H7 (cell line): ENCODE data around the gene HEBP1. TPM values are rescaled to one million over a fixed set of nuclear protein-coding genes. Genes with fewer than 3 reads are reported as not detected.

Source experiments
- DNase-seq: peaks from one replicate; pipeline ENCODE4 v3.0.0; 2012
- H3K27me3 ChIP-seq: 2 replicates; pipeline ENCODE4 v1.6.0; 2011; ENCODE audit warnings: mild to moderate bottlenecking, low read length; ENCODE audit not compliant: control insufficient read depth, insufficient read depth
- H3K36me3 ChIP-seq: replicated peaks from 2 replicates; pipeline ENCODE4 v1.5.1; 2011; ENCODE audit warnings: low read length; ENCODE audit not compliant: control insufficient read depth, insufficient read depth
- H3K4me3 ChIP-seq: 2 replicates; pipeline ENCODE4 v1.5.1; 2011; ENCODE audit warnings: low read depth, mild to moderate bottlenecking, control low read depth, low read length, moderate library complexity; ENCODE audit not compliant: insufficient read depth
- total RNA-seq: library from RNA; depleted of rRNA; stranded (reverse); fragments of >200 nt; shearing (Covaris generic); gene quantifications from 2 replicates; pipeline ENCODE4 v1.2.3, GENCODE V29; 2014

HEBP1 gene
- total RNA-seq, 1 experiment from 2014 or later = 5.0 TPM

DNA sequence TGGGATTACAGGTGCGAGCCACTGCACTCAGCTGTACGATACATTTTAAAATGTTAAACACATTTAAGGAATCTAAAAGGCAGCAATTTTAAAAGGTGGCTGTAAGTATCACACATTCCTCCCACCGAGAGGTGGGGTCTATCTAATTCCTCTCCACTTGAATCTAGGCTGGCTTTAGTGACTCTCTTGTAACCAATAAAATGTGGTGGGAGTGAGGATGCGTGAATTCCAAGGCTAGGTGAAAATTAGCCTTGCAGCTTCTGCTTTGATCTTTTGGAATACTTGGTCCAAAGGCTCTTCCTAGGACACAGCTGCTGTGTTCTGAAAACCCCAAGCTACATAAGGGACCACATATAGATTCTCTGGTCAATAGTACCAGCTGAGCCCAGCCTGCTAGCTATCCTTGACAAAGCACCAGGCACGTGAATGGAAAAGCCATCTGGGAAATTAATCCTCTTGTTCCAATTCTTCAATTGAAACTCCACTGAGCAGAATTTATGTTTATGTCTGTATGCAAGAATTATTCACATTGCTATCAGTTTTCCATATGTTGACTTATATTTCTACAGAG is 39.3 kb downstream of the HEBP1 start:
- no peak for DNase-seq
- no peaks in the 10 kb centered on the region for H3K27me3 ChIP-seq
- no peak overlapping the region for H3K4me3 ChIP-seq
- no peaks in the 10 kb centered on the region for H3K36me3 ChIP-seq

DNA sequence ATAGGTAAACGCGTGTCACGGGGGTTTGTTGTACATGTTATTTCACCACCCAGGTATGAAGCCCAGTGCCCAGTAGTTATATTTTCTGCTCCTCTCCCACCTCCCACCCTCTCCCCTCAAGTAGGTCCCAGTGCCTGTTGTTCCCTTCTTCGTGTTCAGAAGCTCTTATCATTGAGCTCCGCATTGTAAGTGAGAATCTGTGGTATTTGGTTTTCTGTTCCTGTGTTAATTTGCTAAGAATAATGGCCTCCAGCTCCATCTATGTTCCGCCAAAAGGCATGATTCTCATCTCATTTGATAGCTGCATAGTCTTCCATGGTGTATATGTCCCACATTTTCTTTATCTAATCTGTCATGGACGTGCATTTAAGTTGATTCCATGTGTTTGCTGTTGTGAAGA is 41.2 kb downstream of the HEBP1 start:
- no peaks in the 10 kb centered on the region for H3K27me3 ChIP-seq

DNA sequence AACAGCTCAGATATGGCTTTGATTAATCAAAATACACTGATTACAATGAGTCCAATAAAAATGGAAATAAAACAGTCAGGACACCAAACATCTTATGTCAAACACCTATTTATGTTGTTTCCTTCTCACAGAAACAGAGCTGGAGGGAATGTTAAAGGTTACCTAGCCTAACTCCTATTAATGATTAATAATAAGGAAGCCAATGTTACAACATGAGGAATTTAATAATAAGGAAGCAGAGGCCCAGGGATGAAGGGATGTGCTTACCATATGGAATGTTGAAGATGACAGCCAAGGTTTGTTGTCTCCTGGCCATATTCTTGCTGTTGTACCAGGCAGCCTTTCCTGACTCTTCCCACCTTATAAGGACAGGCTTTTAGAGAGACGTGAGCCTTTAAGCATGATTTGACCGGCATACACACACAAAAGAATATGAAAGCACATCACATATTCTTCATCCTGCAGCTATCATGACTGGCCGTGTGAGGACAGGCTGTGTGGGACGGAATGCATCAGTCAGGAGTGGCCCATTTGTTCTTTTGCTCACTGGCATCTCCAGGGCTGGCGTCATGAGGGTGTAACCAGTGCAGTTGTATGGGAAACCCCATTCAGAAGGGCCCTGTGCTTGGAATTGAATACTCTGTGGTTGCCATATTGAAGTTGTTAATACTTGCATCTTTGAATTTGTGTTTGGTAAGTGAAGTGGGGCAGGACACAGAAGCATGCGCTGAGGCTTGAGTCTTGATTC is 45.0 kb downstream of the HEBP1 start:
- H3K4me3 ChIP-seq = no peak overlapping the region
- no peaks in the 10 kb centered on the region for H3K27me3 ChIP-seq
- no peak for DNase-seq
- no peaks in the 10 kb centered on the region for H3K36me3 ChIP-seq

More for the DNA sequence above, 41.2 kb downstream of the HEBP1 start:
- no peak for DNase-seq
- no peaks in the 10 kb centered on the region for H3K36me3 ChIP-seq
- H3K4me3 ChIP-seq = no peak overlapping the region

DNA sequence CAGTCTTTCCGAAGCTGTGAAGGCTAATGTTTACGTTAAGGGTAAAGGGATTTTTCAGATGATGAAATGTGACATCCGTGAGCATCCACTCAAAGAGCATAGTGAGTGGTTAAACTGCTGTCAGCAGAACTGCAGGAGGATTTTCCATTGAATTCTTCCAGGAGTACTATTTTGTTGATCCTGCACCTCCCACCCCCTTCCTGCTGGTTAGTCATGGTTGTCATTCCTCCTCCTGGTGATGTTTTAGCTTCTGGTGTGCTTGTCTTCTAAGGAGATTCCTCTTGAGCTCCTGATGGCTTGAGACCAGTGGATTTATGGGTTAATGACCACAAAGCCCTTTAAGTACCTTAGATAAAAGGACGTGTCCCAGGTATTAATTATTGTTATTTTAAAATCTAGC is 45.7 kb downstream of the HEBP1 start:
- no peak overlapping the region for H3K4me3 ChIP-seq
- H3K27me3 ChIP-seq = no peaks in the 10 kb centered on the region
- no peak for DNase-seq
- no peaks in the 10 kb centered on the region for H3K36me3 ChIP-seq

DNA sequence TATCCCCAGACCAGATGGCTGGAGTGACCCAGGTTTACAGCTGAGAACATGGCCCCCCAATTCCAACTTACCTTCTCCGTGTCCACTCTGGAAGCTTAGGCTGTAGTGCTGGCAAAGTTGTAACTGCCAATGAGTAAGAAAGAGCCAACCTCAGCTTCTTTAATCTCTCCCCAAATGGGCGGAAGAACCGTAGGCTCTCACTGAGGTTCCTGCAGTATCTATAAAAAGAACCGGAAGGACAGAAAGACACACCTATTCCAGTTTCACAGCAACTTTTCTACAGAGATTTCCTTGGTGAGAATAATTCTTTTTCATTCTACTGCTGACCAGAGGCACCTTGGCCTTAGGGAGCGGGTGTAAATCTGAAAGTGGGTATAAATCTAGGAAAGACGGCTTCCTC is 48.0 kb downstream of the HEBP1 start, which contains the start of gene GPRC5D:
Gene GPRC5D, minus strand, starts transcription at position 135 of the 400 bp plus-strand sequence. CDS start 1,786 bp downstream, outside the sequence.
- H3K36me3 ChIP-seq = no peaks in the 10 kb centered on the region
- DNase-seq = no peak
- H3K27me3 ChIP-seq = no peaks in the 10 kb centered on the region
- H3K4me3 ChIP-seq = no peak within 1 kb of the TSS

DNA sequence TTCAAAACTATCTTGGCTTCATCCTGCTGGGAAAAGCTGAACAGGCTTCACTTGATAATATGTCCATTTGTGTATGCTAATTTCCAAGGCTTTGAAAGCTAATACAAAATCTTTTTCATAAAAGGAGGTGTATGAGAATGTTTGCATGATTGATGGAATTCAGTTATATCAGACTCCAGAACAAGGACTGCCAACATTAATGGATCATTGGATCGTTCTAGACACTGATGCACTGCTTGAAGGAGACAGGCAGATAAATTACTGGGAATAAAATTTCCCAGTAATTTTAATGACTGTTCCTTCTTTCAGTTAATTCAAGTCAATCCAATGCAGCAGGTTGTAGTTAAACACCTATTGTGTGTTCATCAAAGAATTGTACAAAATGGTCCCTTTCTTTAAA is 48.6 kb downstream of the HEBP1 start:
- Histone ChIP-seq H3K36me3 (no peaks in the 10 kb centered on the region), H3K27me3 (no peaks in the 10 kb centered on the region), H3K4me3 (no peak overlapping the region)
- no peak for DNase-seq

DNA sequence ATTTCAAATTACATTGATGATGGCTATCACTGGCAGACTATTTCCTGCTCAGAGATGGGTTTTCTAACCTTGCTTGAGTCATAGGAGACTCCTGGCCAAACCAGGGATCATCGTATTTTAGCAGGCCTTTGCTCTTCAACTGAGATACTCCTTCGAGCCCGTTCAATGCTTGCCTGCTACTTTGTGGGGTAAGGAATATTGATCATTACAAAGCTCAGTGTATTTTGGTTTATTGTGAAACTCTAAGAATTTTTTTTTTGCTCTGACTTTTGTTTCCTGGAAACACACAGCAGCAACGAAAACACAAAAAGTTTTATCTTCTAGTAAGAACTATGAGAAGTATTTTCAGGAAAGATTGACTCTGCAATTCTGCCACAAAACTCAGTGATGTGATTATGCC is 52.2 kb downstream of the HEBP1 start:
- Histone ChIP-seq H3K4me3 (no peak overlapping the region), H3K27me3 (no peaks in the 10 kb centered on the region)
- no peak for DNase-seq

DNA sequence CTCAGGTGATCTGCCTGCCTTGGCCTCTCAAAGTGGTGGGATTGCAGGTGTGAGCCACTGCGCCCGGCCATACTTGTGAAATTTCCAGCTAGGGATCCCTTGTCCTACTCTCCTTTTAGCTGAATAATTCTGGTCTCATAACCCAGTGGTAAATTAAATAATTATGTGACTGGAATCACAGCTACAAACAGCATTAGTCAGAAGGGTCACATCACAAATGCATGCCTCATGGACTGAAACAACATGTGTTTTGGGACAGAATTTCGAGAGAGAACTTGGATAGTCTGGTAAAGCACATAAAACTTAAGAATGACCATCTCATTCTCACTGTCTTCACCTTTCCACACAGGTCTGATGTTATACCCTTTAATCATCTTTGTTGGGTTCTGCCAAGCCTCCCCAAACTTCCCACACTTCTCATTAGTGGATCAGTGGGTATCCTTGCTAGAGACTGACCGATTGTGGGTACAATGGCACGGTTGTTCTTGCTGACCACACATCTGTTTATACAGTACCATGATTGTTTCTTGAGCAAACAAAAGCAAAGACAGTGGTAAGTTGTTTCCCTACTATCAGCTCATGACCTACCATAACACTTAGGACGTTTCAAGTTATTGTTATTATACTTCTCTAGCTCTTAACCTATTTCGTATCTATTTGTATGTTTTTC is 53.2 kb downstream of the HEBP1 start:
- no peaks in the 10 kb centered on the region for H3K27me3 ChIP-seq
- no peaks in the 10 kb centered on the region for H3K36me3 ChIP-seq
- no peak overlapping the region for H3K4me3 ChIP-seq
- DNase-seq = no peak

More for the DNA sequence above, 52.2 kb downstream of the HEBP1 start:
- no peaks in the 10 kb centered on the region for H3K36me3 ChIP-seq

DNA sequence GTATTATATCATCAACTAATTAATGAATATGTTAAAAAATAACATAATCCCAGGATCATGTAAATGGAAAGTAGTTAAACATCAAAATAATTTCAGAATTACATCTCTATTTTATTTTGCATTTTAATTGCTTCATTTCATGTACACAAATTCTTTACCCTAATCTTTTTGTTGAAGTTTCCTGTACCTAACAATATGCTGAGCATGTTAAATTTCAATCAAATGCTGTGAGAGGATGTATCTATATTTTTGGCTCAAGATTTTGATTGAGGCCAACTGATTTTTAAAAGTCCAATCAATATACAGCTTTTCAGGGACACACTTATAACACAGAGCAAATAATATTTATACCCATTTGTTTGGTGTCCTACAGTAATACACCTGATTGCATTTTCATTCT is 54.5 kb downstream of the HEBP1 start:
- no peak for DNase-seq
- Histone ChIP-seq H3K36me3 (no peaks in the 10 kb centered on the region), H3K4me3 (no peak overlapping the region), H3K27me3 (no peaks in the 10 kb centered on the region)

DNA sequence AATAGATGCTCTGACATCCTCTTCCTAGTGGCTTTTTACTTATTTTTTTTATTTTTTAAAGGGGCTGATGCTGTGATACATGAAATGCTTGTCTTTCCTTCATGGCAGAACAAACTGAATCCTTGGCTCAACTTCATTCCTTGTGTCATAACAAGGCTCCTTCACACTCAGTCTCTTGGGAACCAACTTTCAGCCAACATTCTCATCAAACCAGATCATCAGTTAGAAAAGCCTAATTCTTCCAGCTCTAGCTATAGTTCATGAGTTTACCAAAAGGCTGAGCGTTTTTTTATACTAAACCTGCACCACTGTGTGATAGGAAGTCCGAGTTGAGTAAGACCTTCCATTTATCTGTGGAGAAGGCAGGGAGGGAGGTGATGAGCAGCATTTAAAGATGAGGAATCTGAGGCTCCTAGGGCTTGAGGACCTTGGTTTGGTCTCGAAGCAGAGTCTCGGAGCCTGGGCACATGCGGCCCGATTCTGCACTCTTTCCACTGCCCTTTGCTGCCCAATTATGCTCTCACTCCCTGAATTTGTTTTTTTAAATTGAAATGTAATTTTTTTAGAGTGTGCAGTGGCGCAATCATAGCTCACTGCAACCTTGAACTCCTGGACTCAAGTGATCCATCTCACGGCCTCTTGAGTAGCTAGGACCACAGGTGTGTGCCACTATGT is 56.3 kb downstream of the HEBP1 start:
- no peaks in the 10 kb centered on the region for H3K27me3 ChIP-seq
- no peak for DNase-seq
- H3K4me3 ChIP-seq = no peak overlapping the region
- H3K36me3 ChIP-seq = no peaks in the 10 kb centered on the region

DNA sequence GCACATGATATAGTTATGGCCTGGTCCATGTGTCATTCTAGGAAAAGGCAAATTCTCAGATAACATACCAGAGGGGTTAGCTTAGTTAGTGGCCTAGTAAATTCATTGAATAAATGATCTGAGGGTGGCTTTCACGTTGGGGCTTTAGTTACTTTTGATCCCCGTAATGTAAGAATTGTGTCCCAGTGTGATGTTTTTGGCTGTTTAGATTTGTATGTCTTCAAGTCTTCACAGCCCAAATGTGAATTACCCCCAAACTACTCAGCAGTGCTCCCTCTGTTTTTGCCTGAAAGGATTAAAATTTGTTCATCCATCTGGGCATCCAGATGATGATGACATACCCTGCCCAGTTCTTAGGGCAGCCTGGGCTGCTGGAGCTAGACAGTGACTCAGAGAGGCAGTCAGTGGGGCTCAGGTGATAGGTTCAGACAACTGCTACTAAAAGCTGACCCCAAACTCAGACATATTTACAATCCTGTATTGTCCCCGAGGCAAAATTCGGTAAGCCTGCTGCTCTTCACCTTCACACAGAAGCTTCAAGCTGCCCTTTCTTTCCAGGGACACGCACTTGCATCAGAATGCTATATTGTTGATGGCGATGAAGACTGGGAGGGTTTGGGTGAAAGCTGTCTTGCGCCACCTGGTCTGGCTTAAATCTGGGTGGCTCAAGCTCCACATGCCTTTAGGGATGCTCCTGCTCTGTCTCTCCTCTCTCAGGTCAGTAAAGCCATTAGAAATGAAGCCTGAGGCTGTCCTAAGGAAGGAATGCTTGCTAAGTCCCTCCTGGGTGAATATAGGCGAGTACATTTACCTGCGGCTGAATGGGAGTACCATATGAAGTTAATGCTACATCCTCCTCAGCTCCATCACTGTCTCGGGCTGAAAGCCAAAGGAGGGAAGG is 58.4 kb downstream of the HEBP1 start:
- Histone ChIP-seq H3K36me3 (no peaks in the 10 kb centered on the region), H3K4me3 (no peak overlapping the region), H3K27me3 (no peaks in the 10 kb centered on the region)
- no peak for DNase-seq

DNA sequence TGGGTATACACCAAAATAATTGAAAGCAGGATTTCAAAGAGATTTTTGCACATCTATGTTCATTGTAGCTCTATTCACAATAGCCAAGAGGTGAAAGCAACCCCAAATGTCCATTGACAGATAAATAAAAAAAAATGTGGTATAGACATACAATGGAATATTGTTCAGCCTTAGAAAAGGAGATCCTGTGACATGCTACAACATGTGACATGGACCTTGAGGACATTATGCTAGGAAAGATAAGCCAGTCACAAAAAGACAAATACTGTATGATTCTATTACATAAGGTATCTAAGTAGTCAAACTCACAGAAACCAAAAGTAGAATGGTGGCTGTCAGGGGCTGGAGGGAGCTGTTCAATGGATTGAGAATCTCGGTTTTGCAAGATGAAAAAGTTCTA is 60.2 kb downstream of the HEBP1 start:
- no peaks in the 10 kb centered on the region for H3K36me3 ChIP-seq
- DNase-seq = no peak
- H3K27me3 ChIP-seq = no peaks in the 10 kb centered on the region
- H3K4me3 ChIP-seq = no peak overlapping the region

DNA sequence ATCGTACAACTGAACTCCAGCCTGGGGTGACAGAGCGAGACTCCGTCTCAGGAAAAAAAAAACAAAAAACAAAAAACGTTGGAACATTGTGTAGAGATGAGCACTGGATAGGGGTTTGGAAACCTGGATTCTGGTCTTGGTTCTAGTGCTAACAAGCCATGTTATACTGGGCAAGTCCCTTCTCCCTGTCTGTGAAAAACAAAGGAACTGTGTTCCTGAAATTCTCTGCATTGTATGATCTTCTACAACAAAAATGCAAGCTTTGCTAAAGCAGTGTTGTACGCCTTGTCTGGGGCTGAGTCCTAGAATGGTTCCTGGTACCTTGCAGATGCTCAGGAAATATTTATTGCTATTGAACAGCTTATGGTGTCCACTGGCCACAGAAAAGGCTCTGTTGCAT is 61.5 kb downstream of the HEBP1 start:
- H3K4me3 ChIP-seq = no peak overlapping the region
- no peaks in the 10 kb centered on the region for H3K27me3 ChIP-seq
- H3K36me3 ChIP-seq = no peaks in the 10 kb centered on the region
- no peak for DNase-seq

DNA sequence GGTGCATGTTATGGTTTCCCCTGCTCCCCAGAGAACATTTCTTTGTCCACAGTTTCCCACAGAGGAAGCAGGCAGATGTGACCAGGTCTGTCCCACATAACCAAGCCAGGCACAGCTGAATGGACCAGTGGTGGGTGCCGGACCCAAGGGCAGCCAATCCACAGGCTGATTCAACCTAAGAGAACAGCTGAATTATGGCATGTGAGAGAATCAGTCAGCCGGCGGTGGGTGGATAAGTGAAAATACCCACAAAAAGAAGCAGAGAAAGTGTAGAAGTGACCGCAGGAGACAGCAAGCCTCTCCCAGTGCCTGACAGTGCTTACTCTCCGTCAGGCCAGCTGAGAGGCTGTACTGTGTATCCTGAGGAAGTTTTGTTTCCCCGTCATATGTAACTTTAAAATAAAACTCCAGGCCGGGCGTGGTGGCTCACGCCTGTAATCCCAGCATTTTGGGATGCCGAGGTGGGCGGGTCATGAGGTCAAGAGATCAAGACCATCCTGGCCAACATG is 63.0 kb downstream of the HEBP1 start:
- Histone ChIP-seq H3K27me3 (no peaks in the 10 kb centered on the region), H3K4me3 (no peak overlapping the region), H3K36me3 (no peaks in the 10 kb centered on the region)
- DNase-seq = no peak
